ENCODE data around the gene MRPS27.

DNA sequence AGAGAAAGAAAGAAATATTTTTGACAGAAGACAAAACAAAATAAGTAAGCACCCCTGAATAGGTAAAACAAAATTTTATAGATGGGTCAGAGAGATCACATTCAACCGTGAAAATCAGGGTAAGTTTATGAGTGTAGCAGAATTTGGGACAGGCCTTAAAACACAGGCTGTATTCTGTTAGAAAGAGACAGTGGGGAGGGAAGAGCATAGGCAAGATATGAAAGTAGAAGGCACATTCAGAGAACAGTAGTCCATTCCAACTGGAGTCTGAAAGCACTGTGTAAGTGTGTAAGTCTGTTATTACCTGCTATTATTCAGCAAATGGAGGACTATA, 38.6 kb downstream of the MRPS27 start:
- TF ChIP-seq CTCF (IDR thresholded peaks at IDR 0.05): no peak
- no peak for TF ChIP-seq POLR2A (IDR thresholded peaks at IDR 0.05)

Data from Peyer's patch (tissue), 4 donors.